T-helper 2 cell (primary cell): ENCODE data around the gene ANKK1.

ENCODE experiments used
- DNase-seq, 5 experiments: peaks; one replicate each; pipeline versions ENCODE4 v3.0.0 to v3.0.0-alpha.2; 2012 to 2022

Gene ANKK1

DNA sequence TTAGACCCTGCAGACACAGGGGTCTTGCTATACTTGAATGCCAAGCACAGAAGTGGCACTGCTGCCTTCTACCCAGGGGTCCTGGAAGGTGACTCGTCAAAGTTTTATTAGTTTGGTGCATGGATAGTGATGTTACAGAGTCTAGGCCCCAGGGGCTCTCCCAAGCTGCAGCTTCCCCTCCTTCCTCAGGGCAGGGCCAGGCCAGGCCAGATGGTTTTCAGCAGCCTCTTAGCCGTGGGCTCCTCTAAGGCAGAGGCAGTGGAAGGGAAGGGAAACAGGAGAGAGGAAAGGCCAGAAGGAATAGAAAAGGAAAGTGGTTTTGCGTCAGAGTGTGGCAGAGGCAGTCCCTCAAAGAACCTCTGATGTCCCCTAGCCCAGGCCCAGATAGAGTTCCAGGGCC lies 21.9 kb downstream of the ANKK1 start:
- DNase-seq, result no peak

DNA sequence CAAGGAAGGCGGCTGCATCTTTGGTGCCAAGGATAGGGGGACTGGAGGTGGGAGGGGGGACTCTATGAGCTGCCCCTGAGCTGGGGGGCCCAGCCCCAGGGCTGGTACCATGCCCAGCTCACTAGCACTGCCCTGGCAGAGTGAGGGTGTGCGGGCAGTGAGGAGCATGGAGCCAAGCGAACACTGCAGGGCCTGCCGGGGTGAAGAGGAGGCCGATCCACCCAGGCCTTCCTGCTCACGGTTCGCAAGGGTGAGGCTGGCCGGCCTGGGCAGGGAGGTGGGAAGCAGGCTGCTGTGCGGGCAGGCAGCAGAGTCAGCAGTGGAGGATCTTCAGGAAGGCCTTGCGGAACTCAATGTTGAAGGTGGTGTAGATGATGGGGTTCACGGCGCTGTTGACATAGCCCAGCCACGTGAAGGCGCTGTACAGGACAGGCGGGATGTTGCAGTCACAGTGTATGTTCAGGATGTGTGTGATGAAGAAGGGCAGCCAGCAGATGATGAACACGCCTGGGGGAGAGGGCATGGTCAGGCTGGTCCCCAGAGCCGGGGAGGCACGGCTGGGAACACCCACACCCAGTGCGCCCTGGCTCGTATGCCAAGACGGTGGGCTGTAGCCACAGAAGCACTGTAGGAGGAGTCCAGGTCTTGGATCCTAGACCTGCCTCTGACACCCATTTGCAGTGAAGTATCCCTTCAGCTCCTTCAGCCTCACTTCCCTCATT lies 23.0 kb downstream of the ANKK1 start:
- DNase-seq, result no peak

GRCh38 chr11:113411536-113411935 lies 24.0 kb downstream of the ANKK1 start:
- no peak for DNase-seq

DNA sequence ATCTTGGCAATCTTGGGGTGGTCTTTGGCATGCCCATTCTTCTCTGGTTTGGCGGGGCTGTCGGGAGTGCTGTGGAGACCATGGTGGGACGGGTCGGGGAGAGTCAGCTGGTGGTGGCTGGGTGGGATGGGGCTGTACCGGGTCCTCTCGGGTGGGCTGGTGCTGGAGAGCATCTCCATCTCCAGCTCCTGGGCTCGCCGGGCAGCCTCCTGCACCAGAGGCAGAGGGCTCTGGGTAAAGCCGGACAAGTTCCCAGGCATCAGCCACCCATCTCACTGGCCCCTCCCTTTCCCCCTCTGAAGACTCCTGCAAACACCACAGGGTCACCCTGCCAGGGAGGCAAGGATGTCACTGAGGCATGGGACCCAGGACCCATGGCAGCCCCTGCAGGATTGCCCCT lies 25.1 kb downstream of the ANKK1 start:
- no peak for DNase-seq

GRCh38 chr11:113415343-113415742 lies 27.8 kb downstream of the ANKK1 start:
- DNase-seq, result no peak

DNA sequence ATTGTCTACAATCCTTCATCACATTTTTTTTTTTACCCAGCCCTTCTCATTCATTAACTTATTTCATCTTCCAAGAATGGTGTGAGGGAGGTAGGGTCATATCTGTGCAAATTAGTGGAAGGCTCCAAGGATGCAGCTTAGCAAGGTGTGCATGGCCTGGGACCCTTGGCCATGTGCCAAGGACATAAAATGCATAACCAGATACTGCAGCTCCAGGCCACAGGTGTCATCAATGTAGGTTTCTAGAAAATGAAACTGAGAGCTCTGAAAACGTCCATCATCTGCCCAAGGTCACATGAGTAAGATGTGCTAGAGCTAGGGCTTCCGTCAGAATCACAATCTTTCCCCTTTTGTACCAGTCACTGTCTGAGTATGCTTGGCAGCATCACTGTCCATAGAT lies 29.8 kb downstream of the ANKK1 start:
- peak in 1 of 5 experiments; percentile 50 for DNase-seq

GRCh38 chr11:113419454-113420003 lies 31.9 kb downstream of the ANKK1 start:
- no peak for DNase-seq

DNA sequence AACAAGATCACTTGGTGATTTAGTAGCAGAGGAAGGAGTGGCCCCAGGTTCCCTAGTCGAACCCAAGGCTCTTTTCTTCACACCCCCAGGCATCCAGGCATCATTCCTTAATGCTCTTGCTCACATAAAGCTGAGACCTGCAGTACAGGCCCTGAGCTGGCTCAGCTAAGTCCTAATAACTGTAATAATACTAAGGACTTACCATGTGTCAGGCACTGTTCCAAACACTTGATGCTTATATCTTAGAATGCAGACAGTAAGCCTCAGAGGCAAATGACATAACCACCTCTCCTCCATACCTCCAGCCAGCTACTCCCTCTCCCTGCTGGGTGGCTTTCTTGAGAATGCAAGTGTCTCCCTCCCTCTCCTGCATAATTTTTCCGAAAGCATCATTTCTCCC lies 33.2 kb downstream of the ANKK1 start:
- no peak for DNase-seq

DNA sequence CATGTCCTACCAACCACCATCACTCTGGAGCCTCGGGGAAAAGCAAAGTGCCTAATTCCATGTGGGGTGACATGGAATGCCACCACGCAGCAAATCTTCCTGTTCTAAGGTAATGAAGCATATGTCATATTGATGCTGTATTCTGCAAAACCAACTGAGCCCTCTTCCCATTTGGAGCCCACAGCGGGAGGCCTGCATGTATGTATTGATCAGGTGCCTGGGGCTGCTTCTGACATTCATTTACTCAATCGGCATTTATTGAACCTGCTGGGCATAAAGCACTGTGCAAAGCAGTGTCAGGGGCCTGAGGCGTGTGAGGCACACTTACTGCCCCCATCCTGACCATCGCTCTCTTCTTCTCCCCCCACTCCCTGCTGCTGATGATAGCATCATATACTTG lies 39.1 kb downstream of the ANKK1 start:
- DNase-seq, result no peak

GRCh38 chr11:113431746-113432145 lies 44.2 kb downstream of the ANKK1 start:
- DNase-seq, result no peak

DNA sequence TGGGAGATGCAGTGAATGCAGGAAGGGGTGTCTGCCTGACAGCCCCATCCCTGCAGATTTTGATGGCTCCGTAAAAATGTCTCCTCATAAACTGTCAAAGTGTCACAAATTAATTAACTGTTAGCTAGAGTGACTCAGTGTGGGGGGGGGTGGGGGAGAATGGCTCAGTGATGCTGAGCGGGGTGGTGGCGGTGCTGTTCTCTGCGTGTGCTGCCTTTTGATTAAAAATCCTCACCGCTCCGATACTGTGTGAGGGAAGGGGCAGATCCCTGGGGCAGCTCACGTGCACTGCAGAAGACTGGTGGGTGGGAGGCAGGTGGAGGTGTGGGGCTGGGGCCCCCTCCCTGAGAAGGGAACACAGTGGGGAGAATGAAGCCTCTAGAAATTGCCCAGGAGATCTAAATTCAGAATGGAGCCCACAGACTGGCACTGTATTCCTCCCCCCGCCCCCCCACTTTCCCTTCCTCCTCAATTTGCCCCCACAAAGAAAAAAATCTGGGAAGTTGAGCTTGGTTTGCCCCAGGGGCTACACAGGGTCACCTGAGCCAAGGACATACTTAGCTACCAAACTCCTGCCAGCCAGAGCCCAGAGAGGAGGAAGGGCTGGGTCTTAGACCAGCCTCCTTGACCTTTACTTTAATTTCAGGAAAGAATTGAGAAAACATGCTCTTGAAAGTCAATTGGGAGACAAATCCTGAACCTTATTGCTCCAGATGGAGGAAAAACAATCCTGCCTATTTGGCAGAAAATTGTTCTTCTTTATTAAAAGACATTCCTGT lies 47.8 kb downstream of the ANKK1 start:
- DNase-seq, result no peak

- DNase-seq, result no peak
These were observed 49.2 kb downstream of the ANKK1 start for GRCh38 chr11:113436672-113437252.

GRCh38 chr11:113440816-113441215 lies 53.2 kb downstream of the ANKK1 start:
- DNase-seq, result no peak

DNA sequence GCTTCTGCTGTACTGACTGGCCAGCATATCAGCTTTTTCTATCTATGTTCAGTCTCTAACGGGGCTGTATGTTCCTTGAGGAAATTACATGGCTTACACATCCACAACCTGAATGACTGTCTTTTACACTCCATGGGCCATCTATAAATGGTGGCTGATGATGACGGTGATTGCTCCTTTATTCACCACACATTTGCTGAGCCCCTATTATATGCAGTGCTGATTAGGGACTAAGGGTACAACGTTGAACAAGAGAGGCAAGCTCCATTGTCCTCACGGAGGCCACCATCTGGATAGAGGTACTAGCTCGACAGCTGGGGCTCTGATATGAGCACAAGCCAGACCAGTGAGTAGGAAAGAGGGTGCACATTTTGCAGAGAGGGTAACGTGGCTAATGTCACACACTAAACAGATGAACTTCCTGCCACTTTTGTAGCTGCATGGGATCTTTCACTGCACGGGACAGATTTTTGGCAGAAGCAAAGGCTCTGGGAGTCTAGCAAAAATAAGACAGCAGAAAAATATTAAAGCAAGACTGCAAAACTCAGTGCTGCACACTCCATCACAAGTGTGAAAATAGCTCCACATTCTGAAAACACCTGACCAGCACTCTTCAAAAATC lies 57.0 kb downstream of the ANKK1 start:
- DNase-seq, result no peak

DNA sequence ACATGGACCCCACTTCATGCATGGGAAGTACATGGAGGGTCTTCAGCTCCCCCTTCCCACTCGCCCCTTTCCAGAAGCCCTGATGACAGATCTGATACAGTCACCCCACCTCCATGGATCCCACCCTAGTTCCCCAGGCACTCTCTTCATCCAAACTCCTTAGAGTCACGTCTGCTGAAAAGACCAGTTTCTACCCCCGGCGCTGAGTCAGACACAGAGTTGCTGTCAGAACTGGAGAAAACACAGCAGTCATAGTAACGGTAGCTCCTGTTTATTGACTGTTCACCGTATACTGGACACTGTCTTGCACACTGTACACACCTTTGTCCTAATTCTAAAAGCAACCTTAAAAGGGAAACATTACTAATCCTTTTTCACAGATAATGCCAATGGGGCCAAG lies 58.5 kb downstream of the ANKK1 start:
- DNase-seq, result peak in 1 of 5 experiments; percentile 84

GRCh38 chr11:113446938-113447337 lies 59.4 kb downstream of the ANKK1 start:
- no peak for DNase-seq

GRCh38 chr11:113447621-113448315 lies 60.2 kb downstream of the ANKK1 start:
- peak in 1 of 5 experiments; percentile 70 for DNase-seq

GRCh38 chr11:113448316-113448677 lies 60.7 kb downstream of the ANKK1 start:
- no peak for DNase-seq

GRCh38 chr11:113449743-113450142 lies 62.2 kb downstream of the ANKK1 start:
- DNase-seq, result no peak
